Neural cell (in vitro differentiated cells): ENCODE data around the gene MYO18A. TPM values are rescaled to one million over a fixed set of nuclear protein-coding genes. Genes with fewer than 3 reads are reported as not detected.

ENCODE experiments used
- H2AFZ ChIP-seq: fragments of 200-600, 300-800 bp; sonication (generic), shearing (Covaris generic); 2 replicates; pipeline ENCODE4 v1.6.0; 2014; ENCODE audit warnings: low read depth, mild to moderate bottlenecking, antibody characterized with exemption, low read length, moderate library complexity
- H3F3A ChIP-seq: fragments of 200-600 bp; shearing (Covaris generic); 2 replicates; pipeline ENCODE4 v1.6.1; 2016; ENCODE audit warnings: mild to moderate bottlenecking, moderate library complexity, mixed read lengths, antibody characterized with exemption, low read length; ENCODE audit not compliant: insufficient read depth, poor library complexity, severe bottlenecking
- H3K27ac ChIP-seq: fragments of 200-600, 300-800 bp; sonication (generic), shearing (Covaris generic); 2 replicates; pipeline ENCODE4 v1.5.1; 2014; ENCODE audit warnings: mild to moderate bottlenecking, low read length, moderate library complexity
- H3K27me3 ChIP-seq: fragments of 300-800, 200-600 bp; sonication (generic), shearing (Covaris generic); 2 replicates; pipeline ENCODE4 v1.6.0; 2014; ENCODE audit warnings: mild to moderate bottlenecking, low read depth, low read length, moderate library complexity; ENCODE audit not compliant: insufficient read depth
- H3K36me3 ChIP-seq: fragments of 300-800, 200-600 bp; sonication (generic), shearing (Covaris generic); 2 replicates; pipeline ENCODE4 v1.5.1; 2014; ENCODE audit warnings: mild to moderate bottlenecking, antibody characterized with exemption, low read length, moderate library complexity; ENCODE audit not compliant: insufficient read depth
- H3K4me2 ChIP-seq: fragments of 300-800, 200-600 bp; sonication (generic), shearing (Covaris generic); 2 replicates; pipeline ENCODE4 v1.6.0; 2014; ENCODE audit warnings: mild to moderate bottlenecking, low read length
- H3K4me3 ChIP-seq: fragments of 300-800, 200-600 bp; sonication (generic), shearing (Covaris generic); 2 replicates; pipeline ENCODE4 v1.5.1; 2014; ENCODE audit warnings: mild to moderate bottlenecking, low read length, moderate library complexity
- H3K79me2 ChIP-seq: fragments of 200-600 bp; shearing (Covaris generic); replicated peaks from 2 replicates; pipeline ENCODE4 v1.6.0; 2014; ENCODE audit warnings: mild to moderate bottlenecking, low read length, moderate library complexity; ENCODE audit not compliant: insufficient read depth
- H3K9ac ChIP-seq: fragments of 300-800, 200-600 bp; sonication (generic), shearing (Covaris generic); 2 replicates; pipeline ENCODE4 v1.6.1; 2016; ENCODE audit warnings: mild to moderate bottlenecking, low read length, mixed read lengths
- H3K9me2 ChIP-seq: fragments of 200-600 bp; shearing (Covaris generic); 2 replicates; pipeline ENCODE4 v1.6.1; 2016; ENCODE audit warnings: mild to moderate bottlenecking, low read length, mixed read lengths; ENCODE audit not compliant: insufficient read depth
- H3K9me3 ChIP-seq: fragments of 200-600, 300-800 bp; sonication (generic), shearing (Covaris generic); 2 replicates; pipeline ENCODE4 v1.6.1; 2016; ENCODE audit warnings: mild to moderate bottlenecking, mixed run types, low read length, moderate library complexity, mixed read lengths
- H4K20me1 ChIP-seq: fragments of 200-600 bp; shearing (Covaris generic); 2 replicates; pipeline ENCODE4 v1.6.1; 2016; ENCODE audit warnings: mild to moderate bottlenecking, mixed run types; ENCODE audit not compliant: insufficient read depth
- EP300 ChIP-seq: fragments of 450-650 bp; conservative IDR thresholded peaks from 2 replicates; pipeline ENCODE4 v1.6.1; 2014; ENCODE audit warnings: antibody characterized with exemption, mild to moderate bottlenecking, moderate library complexity; ENCODE audit not compliant: poor library complexity, severe bottlenecking
- EZH2 ChIP-seq: fragments of 200-600, 300-800 bp; shearing (Covaris generic), sonication (generic); IDR thresholded peaks from 2 replicates; pipeline ENCODE4 v1.6.1; 2014; ENCODE audit warnings: antibody characterized with exemption, low read length, borderline replicate concordance, mild to moderate bottlenecking; ENCODE audit not compliant: insufficient read depth, poor library complexity, severe bottlenecking
- MXI1 ChIP-seq: fragments of 450-650 bp; conservative IDR thresholded peaks from 2 replicates; pipeline ENCODE4 v1.6.1; 2014; ENCODE audit warnings: antibody characterized with exemption, mild to moderate bottlenecking; ENCODE audit not compliant: poor library complexity, severe bottlenecking
- POLR2AphosphoS5 ChIP-seq: IDR thresholded peaks from 2 replicates; pipeline ENCODE4 v1.6.1; 2012
- RAD21 ChIP-seq: fragments of 450-650 bp; conservative IDR thresholded peaks from 2 replicates; pipeline ENCODE4 v1.6.1; 2014; ENCODE audit warnings: antibody characterized with exemption, mild to moderate bottlenecking, moderate library complexity
- REST ChIP-seq: IDR thresholded peaks from 2 replicates; pipeline ENCODE4 v1.6.1; 2012; ENCODE audit warnings: borderline replicate concordance
- SMC3 ChIP-seq: fragments of 450-650 bp; conservative IDR thresholded peaks from 2 replicates; pipeline ENCODE4 v1.6.1; 2014; ENCODE audit warnings: antibody characterized with exemption, mild to moderate bottlenecking, moderate library complexity; ENCODE audit not compliant: poor library complexity
- TAF1 ChIP-seq: IDR thresholded peaks from 2 replicates; pipeline ENCODE4 v1.6.1; 2012; ENCODE audit warnings: low read depth
- polyA plus RNA-seq: library from polyadenylated mRNA; depleted of rRNA; stranded (reverse); fragments of >200 nt; gene quantifications from 2 replicates; pipeline ENCODE4 v1.2.3, GENCODE V29; 2014
- TF ChIP-seq, protein P1 (sequence below): fragments of 450-650 bp; IDR thresholded peaks from 2 replicates; pipeline ENCODE4 v1.5.1; 2014; ENCODE audit warnings: antibody characterized with exemption, mild to moderate bottlenecking, moderate library complexity; ENCODE audit not compliant: poor library complexity, severe bottlenecking

The MYO18A gene
- polyA plus RNA-seq, 1 donor from 2014 or later: 21.6 TPM

DNA sequence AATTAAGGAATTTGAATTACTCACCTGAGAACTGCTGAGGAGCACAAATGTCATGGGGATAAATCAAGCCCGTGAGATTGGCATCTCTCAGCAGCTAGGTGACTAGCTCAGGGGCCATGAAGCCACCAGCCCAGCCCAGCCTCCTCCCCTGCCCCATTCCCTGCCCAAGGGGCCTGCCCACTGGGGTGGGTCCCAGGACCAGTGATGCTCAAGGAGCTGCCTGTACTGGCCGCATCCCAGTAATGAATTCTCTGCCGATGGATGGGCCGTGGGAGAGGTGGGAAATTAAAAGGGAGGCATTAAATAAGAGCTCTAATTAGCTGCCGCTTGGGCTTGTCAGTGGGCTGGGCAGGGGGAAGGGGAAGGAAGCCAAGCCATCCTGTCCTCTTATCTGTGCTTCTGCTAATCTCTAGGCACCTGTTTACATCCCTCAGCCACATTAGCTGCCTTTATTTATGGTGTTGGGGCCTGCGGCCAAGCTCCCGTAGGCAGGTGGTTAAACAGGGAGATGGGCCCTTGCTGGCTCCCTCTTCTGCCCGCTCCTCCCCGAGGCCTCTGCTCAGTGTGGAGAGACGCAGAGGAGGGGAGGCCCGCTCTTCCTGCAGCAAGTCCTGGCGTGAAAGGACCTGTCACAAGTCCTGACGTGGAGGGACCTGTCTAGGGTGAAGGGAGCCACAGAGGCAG, 88.5 kb downstream of the MYO18A start:
- H3K27ac ChIP-seq: no peak overlapping the region

GRCh38 chr17:29090750-29091605, 89.2 kb downstream of the MYO18A start:
- H3K36me3 ChIP-seq: no peaks in the 10 kb centered on the region
- no peak overlapping the region for H3K27ac ChIP-seq

More for the DNA sequence above, 88.5 kb downstream of the MYO18A start:
- Histone ChIP-seq H3K9ac (no peak overlapping the region), H3K79me2 (no peaks in the 10 kb centered on the region), H3F3A (no peaks in the 10 kb centered on the region), H3K9me3 (no peaks in the 10 kb centered on the region), H3K27me3 (no peaks in the 10 kb centered on the region), H3K4me2 (no peak overlapping the region), H3K4me3 (no peak overlapping the region), H2AFZ (no peak overlapping the region), H3K9me2 (no peaks in the 10 kb centered on the region), H3K36me3 (no peaks in the 10 kb centered on the region), H4K20me1 (no peaks in the 10 kb centered on the region)
- TF ChIP-seq EZH2 (no peak), EP300 (no peak), SMC3 (no peak), RAD21 (no peak), TAF1 (no peak)
- TF ChIP-seq, protein P1, sequence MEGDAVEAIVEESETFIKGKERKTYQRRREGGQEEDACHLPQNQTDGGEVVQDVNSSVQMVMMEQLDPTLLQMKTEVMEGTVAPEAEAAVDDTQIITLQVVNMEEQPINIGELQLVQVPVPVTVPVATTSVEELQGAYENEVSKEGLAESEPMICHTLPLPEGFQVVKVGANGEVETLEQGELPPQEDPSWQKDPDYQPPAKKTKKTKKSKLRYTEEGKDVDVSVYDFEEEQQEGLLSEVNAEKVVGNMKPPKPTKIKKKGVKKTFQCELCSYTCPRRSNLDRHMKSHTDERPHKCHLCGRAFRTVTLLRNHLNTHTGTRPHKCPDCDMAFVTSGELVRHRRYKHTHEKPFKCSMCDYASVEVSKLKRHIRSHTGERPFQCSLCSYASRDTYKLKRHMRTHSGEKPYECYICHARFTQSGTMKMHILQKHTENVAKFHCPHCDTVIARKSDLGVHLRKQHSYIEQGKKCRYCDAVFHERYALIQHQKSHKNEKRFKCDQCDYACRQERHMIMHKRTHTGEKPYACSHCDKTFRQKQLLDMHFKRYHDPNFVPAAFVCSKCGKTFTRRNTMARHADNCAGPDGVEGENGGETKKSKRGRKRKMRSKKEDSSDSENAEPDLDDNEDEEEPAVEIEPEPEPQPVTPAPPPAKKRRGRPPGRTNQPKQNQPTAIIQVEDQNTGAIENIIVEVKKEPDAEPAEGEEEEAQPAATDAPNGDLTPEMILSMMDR: no peak

More at GRCh38 chr17:29090750-29091605, 89.2 kb downstream of the MYO18A start:
- Histone ChIP-seq H3K79me2 (no peaks in the 10 kb centered on the region), H3F3A (no peaks in the 10 kb centered on the region), H3K9ac (no peak overlapping the region), H3K9me2 (no peaks in the 10 kb centered on the region), H3K4me2 (no peak overlapping the region), H4K20me1 (no peaks in the 10 kb centered on the region), H3K4me3 (no peak overlapping the region), H2AFZ (no peak overlapping the region), H3K27me3 (no peaks in the 10 kb centered on the region), H3K9me3 (no peaks in the 10 kb centered on the region)
- TF ChIP-seq, protein P1: no peak
- TF ChIP-seq EZH2 (no peak), POLR2AphosphoS5 (no peak), TAF1 (no peak), MXI1 (no peak), RAD21 (no peak), EP300 (no peak), REST (no peak), SMC3 (no peak)
